Skin epidermis (tissue), 12 donors: ENCODE data around the gene PYDC1.
"Not testable (repeated sequence)": the region's sequence is repeated elsewhere in the genome, so short reads cannot be mapped to it uniquely, and the experiment has no call there.

Source experiments
- H3K27ac ChIP-seq, 21 experiments: fragments of 200-600 bp; sonication (generic) in 11 of 21; one replicate each; pipeline ENCODE4 v1.5.0; 2020; ENCODE audit warnings: mild to moderate bottlenecking in 3 of 21, inconsistent platforms in 2 of 21, moderate library complexity in 2 of 21
- H3K4me3 ChIP-seq, 7 experiments: fragments of 200-600 bp; sonication (generic) in 2 of 7; one replicate each; pipeline ENCODE4 v1.5.0; 2020; ENCODE audit warnings: inconsistent platforms in 2 of 7, mild to moderate bottlenecking in 2 of 7, moderate library complexity in 1 of 7

Gene PYDC1

GRCh38 chr16:31216422-31217135 lies at the start of gene PYDC1:
TSS of gene PYDC1 (minus strand) at chr16:31217135. CDS start at chr16:31217028, 107 bp downstream.
- Histone ChIP-seq H3K4me3 (peak within 1 kb of the TSS in 5 of 7 experiments; percentile 4 to 45 (median 26)), H3K27ac (peak within 1 kb of the TSS in 5 of 21 experiments; percentile 2 to 69 (median 31))

DNA sequence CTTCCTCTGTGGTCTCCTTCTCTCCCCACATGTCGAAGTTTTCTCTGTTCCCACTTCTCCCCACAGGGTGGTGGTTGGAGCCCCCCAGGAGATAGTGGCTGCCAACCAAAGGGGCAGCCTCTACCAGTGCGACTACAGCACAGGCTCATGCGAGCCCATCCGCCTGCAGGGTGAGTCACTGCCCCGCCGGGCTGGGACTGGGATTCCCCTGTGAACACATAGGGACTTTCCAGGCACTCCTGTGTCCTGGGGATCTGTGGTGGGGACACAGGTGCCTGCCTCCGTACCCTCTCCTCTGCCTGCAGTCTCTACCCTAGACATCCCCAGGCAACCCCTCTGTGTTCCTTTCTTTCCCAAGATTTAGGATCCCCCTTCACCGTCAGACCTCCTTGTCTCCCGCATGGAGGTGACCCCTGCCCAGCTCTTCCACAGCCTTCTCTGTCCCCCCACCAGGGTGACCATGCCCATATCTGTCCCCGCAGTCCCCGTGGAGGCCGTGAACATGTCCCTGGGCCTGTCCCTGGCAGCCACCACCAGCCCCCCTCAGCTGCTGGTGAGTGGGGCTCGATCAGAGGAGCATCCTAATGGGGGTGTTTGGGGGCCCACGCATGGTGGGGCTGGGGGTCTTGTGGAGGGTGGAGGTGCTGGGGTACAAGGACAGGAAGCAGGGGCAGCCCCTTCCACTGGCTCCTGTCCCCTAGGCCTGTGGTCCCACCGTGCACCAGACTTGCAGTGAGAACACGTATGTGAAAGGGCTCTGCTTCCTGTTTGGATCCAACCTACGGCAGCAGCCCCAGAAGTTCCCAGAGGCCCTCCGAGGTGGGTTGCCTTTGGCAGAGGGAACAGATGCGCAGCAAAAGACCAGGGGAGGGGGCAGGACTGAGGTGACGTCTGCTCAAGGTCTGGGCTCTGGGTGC lies 48.7 kb upstream of the PYDC1 start:
- Histone ChIP-seq H3K4me3 (no peak overlapping the region), H3K27ac (peak overlapping the region in 15 of 21 experiments; percentile 20 to 76 (median 42))

DNA sequence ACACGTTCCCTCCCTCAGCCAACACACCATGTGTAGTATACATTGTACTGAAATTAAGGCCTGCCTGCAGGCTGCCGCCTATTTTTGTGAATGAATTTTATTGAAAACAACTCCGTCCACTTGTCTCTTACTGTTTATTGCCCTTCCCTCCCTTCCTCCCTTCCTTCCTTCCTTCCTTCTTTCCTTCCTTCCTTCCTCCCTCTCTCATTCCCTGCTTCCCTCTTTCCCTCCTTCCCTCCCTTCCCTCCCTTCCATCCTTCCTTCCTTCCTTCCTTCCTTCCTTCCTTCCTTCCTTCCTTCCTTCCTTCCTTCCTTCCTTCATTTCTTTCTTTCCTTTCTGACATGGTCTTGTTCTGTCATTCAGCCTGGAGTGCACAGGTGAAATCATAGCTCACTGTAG lies 45.1 kb upstream of the PYDC1 start:
- H3K27ac ChIP-seq: no peak overlapping the region
- H3K4me3 ChIP-seq: no peak overlapping the region

- H3K27ac ChIP-seq: peak overlapping the region in 8 of 21 experiments; percentile 11 to 63 (median 50)
- peak overlapping the region in 5 of 7 experiments; percentile 7 to 29 (median 19) for H3K4me3 ChIP-seq
Measured at GRCh38 chr16:31260136-31260931, 43.4 kb upstream of the PYDC1 start.

- no peak overlapping the region for H3K4me3 ChIP-seq
- H3K27ac ChIP-seq: no peak overlapping the region
Measured at GRCh38 chr16:31258366-31258765, 41.4 kb upstream of the PYDC1 start.

- Histone ChIP-seq H3K27ac (no peak overlapping the region), H3K4me3 (no peak overlapping the region)
Measured at GRCh38 chr16:31256466-31256865, 39.5 kb upstream of the PYDC1 start.

DNA sequence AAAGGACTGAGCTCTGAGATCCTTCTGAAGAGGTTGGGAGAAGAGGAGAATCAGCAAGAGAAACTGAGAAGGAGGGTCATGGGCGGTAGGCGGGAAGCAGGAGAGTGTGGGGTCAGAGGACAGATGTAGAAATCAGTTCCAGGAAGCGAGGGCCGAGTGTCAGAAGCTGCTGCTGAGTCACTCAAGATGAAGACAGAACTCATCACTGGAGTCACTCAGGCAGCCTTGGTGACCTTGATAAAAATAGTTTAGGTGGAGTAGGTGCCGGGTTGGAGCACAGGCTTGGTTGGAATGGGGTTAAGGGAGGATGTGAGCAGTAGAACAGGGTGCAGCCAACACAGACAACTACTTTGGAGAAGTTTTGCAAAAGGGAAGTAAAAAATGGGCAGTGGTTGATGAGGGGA lies 36.7 kb upstream of the PYDC1 start:
- H3K27ac ChIP-seq: peak overlapping the region in 14 of 21 experiments; percentile 16 to 73 (median 52)
- H3K4me3 ChIP-seq: no peak overlapping the region

GRCh38 chr16:31251435-31251834 lies 34.5 kb upstream of the PYDC1 start:
- Histone ChIP-seq H3K27ac (no peak overlapping the region), H3K4me3 (no peak overlapping the region)

DNA sequence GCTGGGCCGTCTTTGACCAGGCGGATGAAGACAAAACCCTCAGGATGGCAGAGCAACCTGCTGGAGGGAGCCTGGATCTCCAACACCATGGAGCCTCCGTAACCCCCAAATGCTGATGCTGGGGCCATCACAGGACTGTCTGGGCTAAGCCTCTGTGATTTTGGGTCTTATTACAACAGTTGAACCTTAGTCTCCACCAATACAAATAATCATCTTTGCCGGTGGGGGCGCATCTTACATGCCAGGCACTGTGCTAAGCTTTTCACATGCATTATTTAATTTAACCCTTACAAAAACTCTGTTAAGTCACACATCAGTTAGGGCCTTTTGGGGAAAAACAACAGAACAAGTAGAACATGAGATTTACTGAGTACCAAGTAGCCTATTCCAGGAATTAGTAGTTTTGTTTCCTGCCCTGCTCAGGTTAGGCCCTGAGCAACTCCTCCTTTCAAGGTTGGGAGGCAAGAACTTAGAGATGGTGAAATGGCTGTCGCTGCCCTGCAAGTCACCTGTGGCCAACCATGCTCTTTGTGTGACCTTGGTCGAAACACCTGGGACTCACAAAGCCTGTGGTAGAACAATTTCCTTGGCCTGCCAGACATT lies 33.9 kb upstream of the PYDC1 start:
- Histone ChIP-seq H3K4me3 (no peak overlapping the region), H3K27ac (no peak overlapping the region)

DNA sequence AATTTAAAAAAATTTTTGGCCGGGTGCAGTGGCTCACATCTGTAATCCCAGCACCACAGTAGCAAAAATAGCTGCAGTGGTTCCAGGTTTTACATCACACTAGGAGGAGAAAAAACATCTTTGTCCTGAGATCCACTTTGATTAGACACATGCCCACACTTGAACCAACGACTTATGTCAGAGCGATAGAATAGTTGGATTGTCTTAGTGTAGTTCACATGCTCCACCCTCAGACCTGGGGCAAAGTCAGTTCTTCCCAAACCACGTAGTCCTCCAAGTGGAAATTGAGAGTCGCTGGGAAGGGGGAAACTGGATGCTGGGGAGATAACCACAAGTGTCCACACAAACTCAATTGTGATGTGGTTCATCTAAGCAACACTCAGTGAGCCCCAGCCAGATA lies 31.4 kb upstream of the PYDC1 start:
- Histone ChIP-seq H3K27ac (peak overlapping the region in 8 of 21 experiments; percentile 27 to 73 (median 53)), H3K4me3 (no peak overlapping the region)

- no peak overlapping the region for H3K27ac ChIP-seq
- H3K4me3 ChIP-seq: no peak overlapping the region
Measured at GRCh38 chr16:31246296-31246695, 29.4 kb upstream of the PYDC1 start.

DNA sequence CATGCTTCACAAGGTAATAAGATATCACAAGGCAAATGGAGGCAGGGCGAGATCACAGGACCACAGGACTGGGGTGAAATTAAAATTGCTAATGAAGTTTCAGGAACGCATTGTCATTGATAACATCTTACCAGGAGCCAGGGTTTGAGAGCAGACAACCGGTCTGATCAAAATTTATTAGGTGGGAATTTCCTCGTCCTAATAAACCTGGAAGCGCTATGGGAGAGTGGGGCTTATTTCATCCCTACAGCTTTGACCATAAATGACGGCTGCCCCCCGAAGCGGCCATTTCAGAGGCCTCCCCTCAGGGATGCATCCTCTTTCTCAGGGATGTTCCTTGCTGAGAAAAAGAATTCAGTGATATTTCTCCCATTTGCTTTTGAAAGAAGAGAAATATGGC lies 28.7 kb upstream of the PYDC1 start:
- H3K4me3 ChIP-seq, H3K27ac ChIP-seq: not testable (repeated sequence)

DNA sequence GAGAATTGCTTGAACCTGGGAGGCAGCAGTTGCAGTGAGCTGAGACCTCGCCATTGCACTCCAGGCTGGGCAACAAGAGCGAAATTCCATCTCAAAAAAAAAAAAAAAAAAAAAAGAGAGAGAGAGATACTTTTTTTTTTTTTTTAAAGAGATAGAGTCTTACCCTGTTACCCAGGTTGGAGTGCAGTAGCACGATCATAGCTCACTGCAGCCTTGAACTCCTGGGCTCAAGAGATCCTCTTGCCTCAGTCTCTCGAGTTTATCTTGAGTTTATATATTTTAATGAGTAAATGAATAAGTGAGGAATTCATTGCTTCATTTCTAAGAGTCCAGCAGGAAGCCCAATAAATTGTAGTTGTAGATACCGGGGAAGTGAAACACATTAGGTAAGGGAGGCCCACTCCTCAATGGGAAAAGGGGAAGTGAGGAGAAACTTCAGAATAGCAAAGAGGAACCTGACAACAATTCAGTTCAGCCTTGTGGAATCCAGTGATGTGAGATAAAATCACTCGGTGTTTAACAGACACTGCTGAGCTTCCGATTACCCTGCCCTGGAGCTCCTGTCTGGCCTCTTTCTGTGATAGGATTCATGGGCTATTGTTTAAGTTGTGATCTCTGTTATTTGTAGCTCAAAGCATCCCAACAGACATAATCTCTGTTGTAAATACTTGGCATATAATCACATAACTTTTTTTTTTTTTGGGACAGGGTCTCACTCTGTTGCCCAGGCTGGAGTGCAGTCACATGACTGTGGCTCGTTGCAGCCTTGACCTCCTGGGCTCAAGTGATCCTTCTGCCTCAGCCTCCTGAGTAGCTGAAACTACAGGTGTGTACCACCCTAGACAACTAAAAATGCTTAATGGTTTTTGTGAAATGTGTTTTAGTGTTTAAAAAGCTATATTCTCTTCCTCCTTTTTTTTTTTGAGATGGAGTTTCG lies 27.1 kb upstream of the PYDC1 start:
- H3K27ac ChIP-seq: peak overlapping the region in 1 of 21 experiments; percentile 55
- no peak overlapping the region for H3K4me3 ChIP-seq

GRCh38 chr16:31242206-31242605 lies 25.3 kb upstream of the PYDC1 start:
- Histone ChIP-seq H3K27ac (peak overlapping the region in 4 of 21 experiments; percentile 8 to 44 (median 32)), H3K4me3 (no peak overlapping the region)

GRCh38 chr16:31238041-31238440 lies 21.1 kb upstream of the PYDC1 start:
- H3K27ac ChIP-seq: no peak overlapping the region
- no peak overlapping the region for H3K4me3 ChIP-seq

GRCh38 chr16:31229501-31229900 lies 12.6 kb upstream of the PYDC1 start:
- Histone ChIP-seq H3K27ac (peak overlapping the region in 1 of 21 experiments; percentile 19), H3K4me3 (no peak overlapping the region)

DNA sequence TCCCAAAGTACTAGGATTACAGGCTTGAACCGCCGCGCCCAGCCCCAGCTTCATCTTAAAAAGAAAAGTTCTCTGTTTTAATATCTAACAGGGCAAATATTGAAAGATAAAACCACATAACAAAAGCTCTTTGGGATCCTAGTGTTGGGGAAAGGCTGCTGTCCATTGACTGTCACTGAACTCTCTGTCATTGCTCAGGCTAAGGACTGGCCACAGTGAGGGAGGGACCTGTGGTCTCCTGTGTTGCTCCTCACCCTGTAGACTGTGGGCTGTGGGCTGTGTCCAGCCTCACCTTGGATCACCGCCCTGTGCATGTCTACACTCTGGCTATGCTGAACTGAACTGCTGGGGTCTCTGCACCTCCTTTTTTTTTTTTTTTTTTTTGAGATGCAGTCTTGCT lies 11.3 kb upstream of the PYDC1 start:
- no peak overlapping the region for H3K27ac ChIP-seq
- H3K4me3 ChIP-seq: no peak overlapping the region

DNA sequence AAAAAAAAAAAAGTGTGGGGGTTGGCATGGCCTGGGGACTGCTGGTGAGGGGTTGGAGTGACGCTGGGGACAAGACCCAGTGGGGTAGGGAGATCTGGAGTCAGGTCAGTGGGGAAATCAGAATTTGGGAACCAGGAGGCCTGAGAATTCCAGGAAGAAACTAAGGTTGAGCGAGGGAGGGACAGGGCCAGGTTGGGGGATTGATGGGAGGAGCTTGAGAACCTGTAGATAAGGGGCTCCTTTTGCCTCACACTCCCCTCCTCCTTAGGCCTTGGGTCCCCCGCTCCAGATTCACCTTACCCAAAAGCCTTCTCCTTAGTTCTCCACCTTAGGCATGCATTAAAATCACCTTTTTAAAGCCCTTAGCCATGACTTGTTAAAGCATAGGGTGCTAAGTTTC lies 8.3 kb upstream of the PYDC1 start:
- H3K4me3 ChIP-seq: no peak overlapping the region
- no peak overlapping the region for H3K27ac ChIP-seq
